COLO829 (cell line): ENCODE measurements around the gene ZNF598.
"Not testable (repeated sequence)": the region's sequence is repeated elsewhere in the genome, so short reads cannot be mapped to it uniquely, and the experiment has no call there.

Experiments used
- DNase-seq: peaks from one replicate; pipeline ENCODE4 v3.0.0; 2012; ENCODE audit warnings: low spot score

The ZNF598 gene

GRCh38 chr16:2040041-2040786 lies 30.6 kb upstream of the ZNF598 start:
- no peak for DNase-seq

- DNase-seq: no peak
These were observed 29.8 kb upstream of the ZNF598 start for GRCh38 chr16:2039274-2040031.

- no peak for DNase-seq
These were observed 29.0 kb upstream of the ZNF598 start for GRCh38 chr16:2038382-2039231.

GRCh38 chr16:2037647-2038381 lies 28.2 kb upstream of the ZNF598 start:
- DNase-seq: no peak

GRCh38 chr16:2037115-2037514 lies 27.5 kb upstream of the ZNF598 start:
- no peak for DNase-seq

- no peak for DNase-seq
These were observed 26.8 kb upstream of the ZNF598 start for GRCh38 chr16:2036200-2036966.

- DNase-seq: no peak
These were observed 26.0 kb upstream of the ZNF598 start for GRCh38 chr16:2035431-2036199.

- no peak for DNase-seq
These were observed 25.2 kb upstream of the ZNF598 start for GRCh38 chr16:2034696-2035430.

- not testable (repeated sequence) for DNase-seq
These were observed 24.5 kb upstream of the ZNF598 start for GRCh38 chr16:2033909-2034695.

GRCh38 chr16:2033057-2033908 lies 23.7 kb upstream of the ZNF598 start:
- DNase-seq: no peak

- no peak for DNase-seq
These were observed 22.9 kb upstream of the ZNF598 start for GRCh38 chr16:2032285-2033056.

- DNase-seq: no peak
These were observed 21.5 kb upstream of the ZNF598 start for GRCh38 chr16:2031081-2031577.

- DNase-seq: no peak
These were observed 20.4 kb upstream of the ZNF598 start for GRCh38 chr16:2030036-2030435.

- no peak for DNase-seq
These were observed 19.7 kb upstream of the ZNF598 start for GRCh38 chr16:2029350-2029749.

- no peak for DNase-seq
These were observed 19.1 kb upstream of the ZNF598 start for GRCh38 chr16:2028620-2029220.

GRCh38 chr16:2028146-2028545 lies 18.5 kb upstream of the ZNF598 start:
- DNase-seq: no peak
